Measurements from ENCODE around the gene KIF1A. TPM values are rescaled to one million over a fixed set of nuclear protein-coding genes. Genes with fewer than 3 reads are reported as not detected.

The KIF1A gene
- total RNA-seq, 1 donor from 2014 or later: 0.07 TPM

- no peak for DNase-seq (ENCODE audit: low read depth, low spot score)
Measured at GRCh38 chr2:240720686-240721595, 99.1 kb downstream of the KIF1A start.

DNA sequence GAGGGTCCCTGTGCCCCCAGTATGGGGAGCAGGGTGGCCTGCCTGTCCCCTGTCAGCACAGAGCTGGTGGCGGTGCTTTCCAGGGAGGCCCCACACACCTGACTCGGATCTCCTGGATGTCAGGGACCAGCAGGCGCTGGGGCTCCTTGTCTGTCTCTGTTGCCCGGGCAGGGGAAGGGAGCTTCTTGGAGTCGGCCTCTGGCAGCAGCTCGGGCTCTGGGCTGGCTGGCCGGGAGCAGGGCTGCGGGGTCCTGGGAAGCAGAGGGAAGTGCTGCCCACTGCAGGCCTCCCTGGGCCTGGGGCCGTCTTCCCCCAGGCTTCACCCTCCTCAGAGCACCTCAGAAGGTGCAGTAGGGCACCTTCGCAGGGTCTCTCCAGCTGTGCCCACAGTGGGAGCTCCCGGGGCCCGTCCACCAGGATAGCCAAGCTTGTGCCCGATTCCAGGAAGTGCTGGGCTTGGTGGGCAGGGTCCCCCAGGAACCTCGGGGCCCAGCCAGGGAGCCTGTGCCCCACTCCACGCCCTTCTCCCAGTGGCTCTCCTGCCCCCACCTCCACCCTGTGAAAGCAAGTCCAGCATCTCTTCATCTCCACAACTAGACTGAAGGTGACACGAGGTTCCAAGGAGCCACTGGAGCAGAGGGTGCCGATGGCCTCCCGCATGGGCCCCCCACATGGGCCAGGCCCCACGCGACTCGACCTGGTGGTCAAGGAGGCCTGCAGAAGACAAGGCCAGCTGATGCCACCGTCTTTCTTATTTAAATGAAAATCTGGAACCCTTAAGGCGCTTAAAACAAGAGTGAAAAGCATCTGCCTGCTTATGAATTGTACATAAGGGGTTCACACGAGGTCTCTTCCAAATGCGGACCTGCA, 100.1 kb downstream of the KIF1A start:
- no peak for DNase-seq (ENCODE audit: low read depth, low spot score)

DNA sequence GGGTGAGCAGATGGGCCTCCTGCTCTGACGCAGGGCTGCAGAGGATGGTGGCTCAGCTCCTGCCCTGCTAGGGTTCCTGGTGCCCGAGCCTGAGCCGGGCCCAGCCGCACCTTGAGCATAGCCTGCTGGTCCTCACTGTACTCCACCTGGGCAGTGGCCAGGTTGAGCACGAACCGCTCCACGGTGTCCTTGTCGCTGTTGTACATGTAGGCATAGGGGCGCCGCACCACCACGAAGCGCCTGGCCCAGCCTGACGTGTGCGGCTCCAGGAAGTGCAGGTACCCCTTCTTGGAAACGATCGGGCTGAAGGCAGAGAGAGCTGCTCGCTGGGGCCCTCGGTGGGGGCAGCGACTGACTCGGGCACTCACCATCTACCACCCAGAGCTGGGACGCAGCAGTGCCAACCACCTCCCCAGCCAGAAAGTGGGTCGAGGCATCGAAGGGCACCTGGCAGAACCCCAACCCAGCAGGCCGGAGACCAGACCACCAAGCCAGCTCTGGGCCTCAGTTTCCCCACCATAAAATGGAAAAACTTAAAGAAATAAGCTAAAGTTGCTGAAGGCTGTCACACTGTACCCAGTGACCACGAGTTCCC, 101.0 kb downstream of the KIF1A start:
- no peak for DNase-seq (ENCODE audit: low read depth, low spot score)

DNA sequence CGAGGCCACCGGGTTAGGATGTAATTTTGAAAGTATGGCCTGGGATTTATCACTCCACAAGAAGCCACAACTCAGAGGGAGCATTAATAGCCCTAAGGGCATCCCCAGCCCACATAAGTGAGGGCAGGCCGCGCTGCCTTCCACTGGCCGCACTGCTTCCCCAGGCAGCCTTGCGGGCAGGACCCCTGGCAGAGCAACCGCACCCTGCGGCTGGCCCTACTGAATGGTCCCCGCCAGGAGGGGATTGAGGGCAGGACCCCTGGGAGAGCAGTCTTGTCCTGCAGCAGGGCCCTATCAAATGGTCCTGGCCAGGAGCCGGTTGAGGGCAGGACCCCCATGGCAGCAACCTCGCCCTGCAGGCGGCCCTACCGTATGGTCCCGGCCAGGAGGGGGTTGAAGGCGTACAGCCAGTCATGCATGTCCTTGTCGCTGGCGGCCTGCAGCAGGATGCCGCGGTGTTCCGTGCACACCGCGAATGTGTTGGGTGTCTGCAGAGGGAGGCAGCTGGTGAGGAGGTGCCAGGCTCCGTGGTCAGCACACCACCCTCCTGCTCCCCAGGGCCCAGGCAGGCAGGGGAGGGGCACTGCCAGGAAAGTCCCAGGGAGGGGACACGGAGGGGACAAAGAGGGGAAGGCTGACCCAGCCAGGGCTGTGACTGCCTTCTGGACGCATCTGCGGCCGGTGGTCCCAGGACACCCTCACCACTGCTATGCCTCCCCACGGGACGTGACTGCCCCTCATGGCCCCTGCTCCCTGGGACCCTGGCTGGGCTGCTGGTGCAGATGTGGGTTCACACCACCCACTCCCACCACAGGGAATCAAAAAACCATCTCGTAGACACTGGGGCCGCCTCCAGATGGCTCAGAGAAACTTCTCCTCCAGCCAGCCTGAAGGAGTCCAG, 102.1 kb downstream of the KIF1A start:
- DNase-seq (ENCODE audit: low read depth, low spot score): no peak

GRCh38 chr2:240717181-240717641, 102.8 kb downstream of the KIF1A start:
- DNase-seq (ENCODE audit: low read depth, low spot score): no peak

DNA sequence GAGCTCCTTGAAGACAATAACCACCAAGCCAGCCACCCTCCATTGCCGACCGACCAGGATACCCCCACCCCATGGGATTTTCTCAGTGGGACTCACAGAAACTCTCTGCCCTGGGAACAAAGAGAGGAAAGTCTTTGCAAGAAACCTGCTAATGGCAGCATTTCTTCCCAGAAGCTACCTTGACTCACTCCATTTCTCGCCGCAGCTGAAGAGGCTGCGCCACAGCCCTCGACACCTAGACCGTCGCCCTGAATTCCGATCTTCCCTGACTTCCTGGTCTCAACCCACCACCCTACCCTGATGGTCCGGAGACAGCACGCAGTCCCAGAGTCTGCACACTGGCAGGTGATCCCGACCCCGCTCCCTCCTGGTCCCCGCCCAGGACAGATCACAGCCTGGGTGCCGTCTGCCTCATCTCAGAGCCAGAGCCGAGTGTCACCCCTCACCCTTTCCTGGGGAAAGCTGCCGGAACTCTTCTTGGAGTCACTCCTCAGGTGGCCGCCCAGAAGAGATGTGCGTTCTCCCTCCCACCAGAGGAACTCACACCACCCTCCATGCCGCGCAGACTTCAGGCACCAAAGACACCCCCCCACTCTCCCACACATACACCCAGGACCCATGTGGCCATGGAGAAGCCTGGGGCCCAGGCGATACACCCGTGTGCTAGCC, 103.8 kb downstream of the KIF1A start:
- DNase-seq (ENCODE audit: low read depth, low spot score): no peak

DNA sequence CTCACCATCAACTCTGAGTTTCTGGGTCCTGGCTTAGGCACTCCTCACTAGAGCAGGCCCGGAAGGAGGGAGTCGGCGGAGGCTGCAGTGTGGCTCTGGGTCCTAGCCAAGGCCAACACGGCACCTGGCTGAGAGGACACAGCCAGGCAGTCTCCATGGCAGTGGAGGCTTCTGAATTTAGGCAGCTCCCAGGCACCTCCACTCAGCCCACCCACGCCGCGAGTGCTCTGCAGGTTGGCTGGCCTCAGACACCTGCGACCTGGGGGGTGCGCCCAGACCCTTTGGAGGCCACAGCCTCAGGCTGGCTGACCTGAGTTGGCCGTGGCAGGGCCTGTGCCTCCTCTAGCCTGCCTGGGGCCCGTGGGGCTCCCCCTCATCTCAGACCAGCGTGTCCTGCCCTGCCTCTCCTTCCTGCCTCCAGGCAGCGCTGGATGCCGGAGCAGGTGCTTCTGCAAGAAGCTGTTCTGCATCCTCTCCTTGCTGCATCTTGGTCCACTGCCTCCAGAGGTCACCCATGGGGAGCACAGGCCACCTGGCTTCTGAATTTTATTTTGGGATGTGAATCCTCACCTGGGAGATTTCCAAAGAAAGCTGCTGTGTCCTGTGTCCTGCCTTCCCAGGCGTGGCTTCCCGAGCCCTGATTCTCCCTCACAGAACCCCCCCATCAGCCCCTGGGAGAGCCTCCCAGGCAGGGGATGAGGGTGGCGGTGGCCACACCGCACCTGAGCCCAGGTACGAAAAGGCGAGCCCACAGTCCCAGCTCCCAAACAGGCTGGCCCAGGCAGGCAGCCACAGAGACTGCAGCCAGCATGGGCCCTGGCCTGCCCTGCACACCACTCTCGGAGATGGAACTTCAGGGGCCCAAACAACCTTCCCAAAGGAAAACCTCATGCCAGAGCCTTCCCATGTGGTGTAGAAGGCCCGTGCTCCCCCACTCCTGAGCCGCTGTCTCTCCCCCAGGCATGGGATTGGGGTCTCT, 105.0 kb downstream of the KIF1A start:
- DNase-seq (ENCODE audit: low read depth, low spot score): no peak

GRCh38 chr2:240713928-240714746, 105.9 kb downstream of the KIF1A start:
- DNase-seq (ENCODE audit: low read depth, low spot score): no peak

DNA sequence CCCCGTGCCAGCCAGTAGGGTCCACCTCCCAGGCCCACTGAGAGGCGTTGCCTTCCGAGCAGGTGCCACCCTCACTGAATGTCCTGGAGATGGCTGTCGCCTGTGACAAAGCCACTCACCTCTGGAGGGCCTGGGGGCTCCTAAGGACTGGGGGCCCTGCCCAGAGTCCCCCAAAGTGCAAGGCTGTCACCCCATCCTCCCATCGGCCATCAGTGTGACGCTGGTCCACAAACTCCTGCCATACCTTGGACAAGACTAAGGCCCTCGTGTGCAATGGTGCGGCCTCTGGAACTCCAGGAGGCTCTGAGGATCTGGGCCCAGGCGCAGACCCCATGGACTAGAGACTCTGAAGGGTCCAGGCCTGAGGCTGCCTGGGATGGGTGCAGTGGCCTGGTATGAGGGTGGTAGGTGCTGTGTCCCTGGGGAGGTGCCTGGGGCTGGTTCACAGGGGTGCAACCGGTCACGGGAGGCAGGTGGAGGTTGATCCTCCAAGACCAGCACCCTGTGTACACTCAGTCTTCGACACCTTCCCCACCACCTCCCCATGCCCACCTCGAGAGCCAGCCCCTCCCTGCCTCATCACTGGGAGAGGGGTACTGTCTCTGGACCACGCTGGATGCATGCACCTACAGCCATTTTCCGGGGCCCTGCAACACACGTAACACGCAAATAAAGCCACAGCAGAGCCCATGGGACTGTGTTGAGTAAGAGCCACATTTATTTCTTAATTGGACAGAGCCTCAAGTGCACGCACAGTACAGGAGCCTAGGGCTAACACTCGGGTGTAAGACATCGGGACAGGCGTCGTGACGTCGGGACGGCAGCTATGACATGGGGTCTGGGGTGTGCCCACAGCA, 106.7 kb downstream of the KIF1A start:
- no peak for DNase-seq (ENCODE audit: low read depth, low spot score)

- DNase-seq (ENCODE audit: low read depth, low spot score): no peak
Measured at GRCh38 chr2:240712121-240712520, 107.9 kb downstream of the KIF1A start.

- no peak for DNase-seq (ENCODE audit: low read depth, low spot score)
Measured at GRCh38 chr2:240711701-240712100, 108.3 kb downstream of the KIF1A start.

- DNase-seq (ENCODE audit: low read depth, low spot score): no peak
Measured at GRCh38 chr2:240711296-240711695, 108.7 kb downstream of the KIF1A start.

GRCh38 chr2:240708457-240708856, 111.6 kb downstream of the KIF1A start:
- no peak for DNase-seq (ENCODE audit: low read depth, low spot score)

DNA sequence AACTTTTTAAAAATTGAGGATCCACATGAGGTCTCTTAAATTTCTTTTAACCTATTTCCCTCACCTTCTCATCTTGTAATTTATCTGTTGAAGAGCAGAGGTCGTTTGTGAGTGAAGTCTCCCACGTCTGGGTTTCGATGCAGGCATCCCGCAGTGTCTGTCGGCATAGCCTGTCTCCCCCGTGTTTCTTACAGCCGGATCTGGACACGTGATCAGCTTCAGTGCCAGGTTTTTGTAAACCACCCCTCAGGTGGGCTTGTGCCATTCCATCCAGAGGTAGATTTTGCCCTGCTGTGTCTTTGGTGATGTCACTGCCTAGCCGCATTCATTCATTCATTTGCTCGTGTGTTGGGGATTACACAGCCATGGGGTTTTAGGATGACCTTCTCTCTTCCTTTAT, 112.2 kb downstream of the KIF1A start:
- DNase-seq (ENCODE audit: low read depth, low spot score): no peak

DNA sequence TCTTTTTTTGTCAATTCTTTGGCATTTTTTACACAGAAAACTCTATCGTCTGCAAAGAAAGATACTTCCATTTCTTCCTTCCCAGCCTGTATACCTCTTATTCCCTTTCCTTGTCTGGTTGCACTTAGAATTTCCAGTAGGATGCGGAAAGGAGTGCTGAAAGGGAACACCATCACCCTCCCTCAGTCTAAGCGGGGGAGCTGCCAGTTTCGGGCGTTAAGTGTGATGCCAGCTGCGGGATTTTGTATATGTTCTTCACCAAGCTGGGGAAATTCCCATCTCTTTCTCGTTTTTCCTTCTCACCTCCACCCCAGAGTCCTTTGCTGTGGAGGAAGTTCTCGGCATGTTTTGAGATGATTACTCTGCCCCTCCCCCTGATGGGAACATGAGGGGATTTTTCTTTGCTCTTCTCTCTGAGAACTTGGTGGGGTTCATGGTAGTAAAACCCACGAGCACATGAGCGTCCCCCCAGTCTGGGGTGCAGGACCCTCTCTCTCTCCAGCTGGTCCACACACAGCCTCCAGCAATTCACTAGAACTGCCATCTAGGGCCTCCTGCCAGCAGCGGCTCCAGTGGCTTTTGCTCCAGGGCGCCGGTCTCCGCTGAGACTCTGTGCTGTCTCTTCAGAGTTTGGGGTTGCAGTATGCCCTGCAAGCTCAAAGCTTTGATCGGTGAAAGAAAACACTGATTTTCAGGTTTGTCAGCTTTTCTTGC, 112.8 kb downstream of the KIF1A start:
- no peak for DNase-seq (ENCODE audit: low read depth, low spot score)

GRCh38 chr2:240705204-240705791, 114.7 kb downstream of the KIF1A start:
- DNase-seq (ENCODE audit: low read depth, low spot score): no peak
